OCI-LY7 (cell line): ENCODE results near the gene TANC1.

Experiments used
- EZH2phosphoT487 ChIP-seq: fragments of 200-600 bp; sonication (generic); IDR thresholded peaks from 2 replicates; pipeline ENCODE4 v1.6.1; 2018; ENCODE audit warnings: low read depth, borderline replicate concordance, mild to moderate bottlenecking, mixed run types, antibody characterized with exemption, low read length, moderate library complexity, mixed read lengths
- TF ChIP-seq, protein P1 (sequence below): fragments of 200-600 bp; sonication (generic); conservative IDR thresholded peaks from 2 replicates; pipeline ENCODE4 v1.5.1; 2014; ENCODE audit warnings: mild to moderate bottlenecking, antibody characterized with exemption, low read length, moderate library complexity, mixed read lengths

DNA sequence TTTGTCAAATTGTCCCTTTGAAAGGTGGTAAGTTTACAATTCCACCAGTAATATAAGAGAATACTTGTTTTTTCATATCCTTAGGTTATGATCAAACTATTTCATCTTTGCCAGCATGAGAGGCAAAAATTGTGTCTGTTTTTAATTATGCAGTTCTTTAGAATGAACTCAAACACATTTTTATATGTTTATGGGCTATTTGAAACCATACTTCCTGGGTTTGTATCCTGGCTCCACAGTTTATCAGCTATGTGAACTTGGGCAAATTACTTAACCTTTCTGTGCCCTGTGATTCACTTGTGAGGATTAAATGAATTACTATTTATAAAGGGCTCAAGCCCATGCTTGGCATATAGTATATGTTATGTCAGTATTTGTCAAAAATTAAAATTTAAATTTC is 109.4 kb downstream of the TANC1 start:
- TF ChIP-seq, protein P1, sequence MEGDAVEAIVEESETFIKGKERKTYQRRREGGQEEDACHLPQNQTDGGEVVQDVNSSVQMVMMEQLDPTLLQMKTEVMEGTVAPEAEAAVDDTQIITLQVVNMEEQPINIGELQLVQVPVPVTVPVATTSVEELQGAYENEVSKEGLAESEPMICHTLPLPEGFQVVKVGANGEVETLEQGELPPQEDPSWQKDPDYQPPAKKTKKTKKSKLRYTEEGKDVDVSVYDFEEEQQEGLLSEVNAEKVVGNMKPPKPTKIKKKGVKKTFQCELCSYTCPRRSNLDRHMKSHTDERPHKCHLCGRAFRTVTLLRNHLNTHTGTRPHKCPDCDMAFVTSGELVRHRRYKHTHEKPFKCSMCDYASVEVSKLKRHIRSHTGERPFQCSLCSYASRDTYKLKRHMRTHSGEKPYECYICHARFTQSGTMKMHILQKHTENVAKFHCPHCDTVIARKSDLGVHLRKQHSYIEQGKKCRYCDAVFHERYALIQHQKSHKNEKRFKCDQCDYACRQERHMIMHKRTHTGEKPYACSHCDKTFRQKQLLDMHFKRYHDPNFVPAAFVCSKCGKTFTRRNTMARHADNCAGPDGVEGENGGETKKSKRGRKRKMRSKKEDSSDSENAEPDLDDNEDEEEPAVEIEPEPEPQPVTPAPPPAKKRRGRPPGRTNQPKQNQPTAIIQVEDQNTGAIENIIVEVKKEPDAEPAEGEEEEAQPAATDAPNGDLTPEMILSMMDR, result no peak
- no peak for TF ChIP-seq EZH2phosphoT487
